Measurements from ENCODE around the gene OTUD5. TPM values are rescaled to one million over a fixed set of nuclear protein-coding genes. Genes with fewer than 3 reads are reported as not detected.

The OTUD5 gene
- total and polyA plus RNA-seq, 11 donors, result 17.2 to 32.7 (median 24.6) TPM

DNA sequence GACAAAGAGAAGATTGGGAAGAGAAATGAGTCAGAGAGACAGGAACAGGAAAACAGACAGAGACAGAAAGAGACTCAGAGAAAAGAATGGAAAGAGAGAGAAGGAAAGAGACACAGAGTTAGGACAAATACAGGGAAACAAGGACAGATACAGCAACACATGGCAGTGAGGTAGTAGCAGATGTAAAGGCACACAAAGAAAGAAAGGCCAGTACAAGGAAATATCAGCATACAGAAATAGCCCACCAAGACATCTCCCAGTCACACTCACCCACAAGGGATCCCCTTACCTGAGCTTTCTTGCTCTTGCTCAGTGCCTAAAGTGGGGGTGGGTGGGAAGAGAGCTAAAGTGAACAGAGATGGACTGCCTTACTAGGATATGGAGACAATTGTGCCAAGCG is 40.5 kb upstream of the OTUD5 start:
- intact Hi-C loops (cut with DNase I), result no loop called here
- 68 to 95% (median 83%) methylated on average over 1 of the region's 1 CpG for WGBS, 4 donors
- Histone ChIP-seq H3K27ac (no peak overlapping the region), H3K27me3 (peaks cover 0 to 6% (median 0%) of the 10 kb centered on the region in 9 donors), H3K36me3 (peaks cover 0 to 36% (median 25%) of the 10 kb centered on the region in 9 donors), H3K4me1 (peaks cover 0 to 6% (median 0%) of the 10 kb centered on the region in 12 donors), H3K9me3 (peaks cover 0 to 8% (median 0%) of the 10 kb centered on the region in 12 donors), H3K4me3 (no peak overlapping the region)
- DNase-seq (no peak), ATAC-seq (no peak)
- TF ChIP-seq, protein P1, sequence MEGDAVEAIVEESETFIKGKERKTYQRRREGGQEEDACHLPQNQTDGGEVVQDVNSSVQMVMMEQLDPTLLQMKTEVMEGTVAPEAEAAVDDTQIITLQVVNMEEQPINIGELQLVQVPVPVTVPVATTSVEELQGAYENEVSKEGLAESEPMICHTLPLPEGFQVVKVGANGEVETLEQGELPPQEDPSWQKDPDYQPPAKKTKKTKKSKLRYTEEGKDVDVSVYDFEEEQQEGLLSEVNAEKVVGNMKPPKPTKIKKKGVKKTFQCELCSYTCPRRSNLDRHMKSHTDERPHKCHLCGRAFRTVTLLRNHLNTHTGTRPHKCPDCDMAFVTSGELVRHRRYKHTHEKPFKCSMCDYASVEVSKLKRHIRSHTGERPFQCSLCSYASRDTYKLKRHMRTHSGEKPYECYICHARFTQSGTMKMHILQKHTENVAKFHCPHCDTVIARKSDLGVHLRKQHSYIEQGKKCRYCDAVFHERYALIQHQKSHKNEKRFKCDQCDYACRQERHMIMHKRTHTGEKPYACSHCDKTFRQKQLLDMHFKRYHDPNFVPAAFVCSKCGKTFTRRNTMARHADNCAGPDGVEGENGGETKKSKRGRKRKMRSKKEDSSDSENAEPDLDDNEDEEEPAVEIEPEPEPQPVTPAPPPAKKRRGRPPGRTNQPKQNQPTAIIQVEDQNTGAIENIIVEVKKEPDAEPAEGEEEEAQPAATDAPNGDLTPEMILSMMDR (IDR thresholded peaks at IDR 0.05), result no peak

DNA sequence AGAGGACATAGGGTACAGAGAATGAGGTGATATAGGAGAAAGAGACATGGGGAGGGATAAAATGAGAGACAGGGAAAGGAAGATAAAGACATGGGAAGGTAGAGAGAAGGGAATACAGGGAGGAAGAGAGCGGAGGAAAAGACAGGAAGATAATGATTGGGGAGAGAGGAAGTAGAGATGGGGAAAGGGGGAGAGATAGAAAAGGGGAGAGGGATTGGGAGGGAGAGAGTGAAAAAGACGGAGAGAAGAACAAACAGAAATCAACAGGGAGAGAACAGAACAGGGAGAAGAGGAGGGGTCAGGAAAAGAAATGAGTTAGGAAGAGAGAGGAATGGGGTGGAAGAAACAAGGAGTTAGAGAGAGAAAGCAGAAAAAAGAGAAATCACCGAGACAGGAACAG is 40.0 kb upstream of the OTUD5 start:
- H3K9me3 ChIP-seq, result peaks cover 0 to 8% (median 0%) of the 10 kb centered on the region in 12 donors
- peaks cover 0 to 6% (median 0%) of the 10 kb centered on the region in 12 donors for H3K4me1 ChIP-seq
- H3K4me3 ChIP-seq, result no peak overlapping the region
- no peak for TF ChIP-seq POLR2A (IDR thresholded peaks at IDR 0.05)
- TF ChIP-seq, protein P1 (IDR thresholded peaks at IDR 0.05), result no peak
- peaks cover 0 to 6% (median 0%) of the 10 kb centered on the region in 9 donors for H3K27me3 ChIP-seq
- DNase-seq, result no peak
- peaks cover 0 to 39% (median 27%) of the 10 kb centered on the region in 9 donors for H3K36me3 ChIP-seq
- ATAC-seq, result no peak
- H3K27ac ChIP-seq, result no peak overlapping the region
- WGBS, 4 donors, result 73 to 96% (median 87%) methylated on average over 3 of the region's 3 CpGs
- intact Hi-C loops (cut with DNase I), result no loop called here

DNA sequence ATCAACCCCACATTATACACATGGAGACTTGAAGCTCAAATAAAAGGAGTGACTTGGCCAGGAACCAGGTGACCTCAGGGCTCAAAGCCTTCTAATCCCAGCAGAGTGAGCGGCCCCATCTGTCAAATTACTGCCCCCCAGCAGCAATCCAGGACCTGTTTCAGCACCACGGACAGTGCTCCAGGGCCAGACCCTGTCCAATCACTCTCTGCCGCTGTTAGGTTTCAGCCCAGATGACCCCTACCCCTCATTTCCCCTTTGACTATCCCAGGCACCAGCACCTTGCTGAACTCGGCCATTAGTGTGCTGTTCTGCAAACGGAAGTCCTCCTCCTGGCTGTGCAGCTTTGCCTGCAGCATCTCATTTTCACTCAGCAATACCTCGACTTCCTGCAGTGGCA is 39.6 kb upstream of the OTUD5 start:
- Histone ChIP-seq H3K36me3 (peaks cover 0 to 41% (median 27%) of the 10 kb centered on the region in 9 donors), H3K27me3 (peaks cover 0 to 6% (median 0%) of the 10 kb centered on the region in 9 donors), H3K9me3 (peaks cover 0 to 4% (median 0%) of the 10 kb centered on the region in 12 donors), H3K4me3 (no peak overlapping the region), H3K4me1 (peaks cover 0 to 6% (median 0%) of the 10 kb centered on the region in 12 donors), H3K27ac (no peak overlapping the region)
- no peak for TF ChIP-seq POLR2A (IDR thresholded peaks at IDR 0.05)
- TF ChIP-seq, protein P1 (IDR thresholded peaks at IDR 0.05), result no peak
- intact Hi-C loops (cut with DNase I), result no loop called here
- WGBS, 4 donors, result 55 to 80% (median 68%) methylated on average over 6 of the region's 6 CpGs
- ATAC-seq, result no peak
- no peak for DNase-seq

DNA sequence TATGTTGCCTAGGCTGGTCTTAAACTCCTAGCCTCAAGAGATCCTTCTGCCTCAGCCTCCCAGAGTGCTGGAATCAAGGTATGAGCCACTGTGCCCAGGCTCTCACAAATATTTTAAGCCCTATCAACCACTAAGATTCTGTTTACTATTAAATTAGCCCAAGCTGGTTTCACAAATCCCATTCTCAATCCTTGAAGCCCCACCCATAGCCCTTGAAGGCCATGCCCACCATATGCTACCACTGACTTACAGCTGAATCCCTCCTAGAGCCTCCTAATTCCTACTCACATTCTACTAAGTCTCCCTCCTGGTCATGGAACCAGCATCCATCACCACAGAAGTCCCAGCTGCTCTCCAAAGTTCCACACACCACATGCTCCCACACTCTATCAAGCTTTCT is 34.9 kb upstream of the OTUD5 start:
- Histone ChIP-seq H3K27ac (no peak overlapping the region), H3K27me3 (peaks cover 0 to 12% (median 0%) of the 10 kb centered on the region in 9 donors), H3K4me3 (no peak overlapping the region), H3K36me3 (peaks cover 0 to 65% (median 27%) of the 10 kb centered on the region in 9 donors), H3K9me3 (no peaks in the 10 kb centered on the region), H3K4me1 (no peaks in the 10 kb centered on the region)
- no peak for TF ChIP-seq POLR2A (IDR thresholded peaks at IDR 0.05)
- TF ChIP-seq, protein P1 (IDR thresholded peaks at IDR 0.05), result no peak
- ATAC-seq (no peak), DNase-seq (no peak)
- intact Hi-C loops (cut with DNase I), result no loop called here

All from heart left ventricle (tissue), 16 donors.